ENCODE measurements around the gene RPL6. TPM values are rescaled to one million over a fixed set of nuclear protein-coding genes. Genes with fewer than 3 reads are reported as not detected.

The RPL6 gene
- total RNA-seq, 1 donor from 2014 or later, result 1,081 TPM

- intact Hi-C loops (cut with DNase I), result no loop called here
- H3K36me3 ChIP-seq, result no peaks in the 10 kb centered on the region
- H3K4me1 ChIP-seq, result peaks cover 39% of the 10 kb centered on the region
- no peak overlapping the region for H3K27ac ChIP-seq
- DNase-seq (ENCODE audit: extremely low spot score in 2 of 2), result no peak
- H3K4me3 ChIP-seq, result no peak overlapping the region
- TF ChIP-seq POLR2AphosphoS5 (IDR thresholded peaks at IDR 0.05; ENCODE audit: insufficient read depth in 1 of 2, low read depth in 1 of 2), result no peak
- no peak for TF ChIP-seq POLR2A (IDR thresholded peaks at IDR 0.05)
- TF ChIP-seq CTCF (IDR thresholded peaks at IDR 0.05), result no peak
- H3K27me3 ChIP-seq, result no peaks in the 10 kb centered on the region
- H3K9me3 ChIP-seq, result no peaks in the 10 kb centered on the region
Observed at GRCh38 chr12:112425582-112426382, 16.4 kb upstream of the RPL6 start.

- intact Hi-C loops (cut with DNase I), result no loop called here
- Histone ChIP-seq H3K27me3 (no peaks in the 10 kb centered on the region), H3K4me3 (no peak overlapping the region), H3K9me3 (no peaks in the 10 kb centered on the region), H3K36me3 (no peaks in the 10 kb centered on the region), H3K27ac (no peak overlapping the region), H3K4me1 (peaks cover 53% of the 10 kb centered on the region)
- TF ChIP-seq POLR2AphosphoS5 (IDR thresholded peaks at IDR 0.05; ENCODE audit: insufficient read depth in 1 of 2, low read depth in 1 of 2) (no peak), CTCF (IDR thresholded peaks at IDR 0.05) (no peak), POLR2A (IDR thresholded peaks at IDR 0.05) (no peak)
- DNase-seq (ENCODE audit: extremely low spot score in 2 of 2), result no peak
Observed at GRCh38 chr12:112424126-112424525, 14.7 kb upstream of the RPL6 start.

- no peak overlapping the region for H3K4me3 ChIP-seq
- TF ChIP-seq POLR2A (IDR thresholded peaks at IDR 0.05) (no peak), POLR2AphosphoS5 (IDR thresholded peaks at IDR 0.05; ENCODE audit: insufficient read depth in 1 of 2, low read depth in 1 of 2) (no peak), CTCF (IDR thresholded peaks at IDR 0.05) (no peak)
- DNase-seq (ENCODE audit: extremely low spot score in 2 of 2), result no peak
- no peaks in the 10 kb centered on the region for H3K36me3 ChIP-seq
- H3K4me1 ChIP-seq, result peaks cover 61% of the 10 kb centered on the region
- peak overlapping the region; percentile 60 for H3K27ac ChIP-seq
- intact Hi-C loops (cut with DNase I), result no loop called here
- H3K9me3 ChIP-seq, result no peaks in the 10 kb centered on the region
- no peaks in the 10 kb centered on the region for H3K27me3 ChIP-seq
Observed at GRCh38 chr12:112422531-112422930, 13.1 kb upstream of the RPL6 start.

- Histone ChIP-seq H3K36me3 (no peaks in the 10 kb centered on the region), H3K27me3 (no peaks in the 10 kb centered on the region), H3K4me3 (no peak overlapping the region), H3K27ac (peak overlapping the region; percentile 99), H3K4me1 (peaks cover 64% of the 10 kb centered on the region), H3K9me3 (no peaks in the 10 kb centered on the region)
- intact Hi-C loops (cut with DNase I), result no loop called here
- no peak for TF ChIP-seq CTCF (IDR thresholded peaks at IDR 0.05)
- TF ChIP-seq POLR2A (IDR thresholded peaks at IDR 0.05), result no peak
- no peak for TF ChIP-seq POLR2AphosphoS5 (IDR thresholded peaks at IDR 0.05; ENCODE audit: insufficient read depth in 1 of 2, low read depth in 1 of 2)
- DNase-seq (ENCODE audit: extremely low spot score in 2 of 2), result no peak
Observed at GRCh38 chr12:112421363-112421762, 12.0 kb upstream of the RPL6 start.

GRCh38 chr12:112420740-112421139 is 11.3 kb upstream of the RPL6 start:
- intact Hi-C loops (cut with DNase I), result no loop called here
- TF ChIP-seq POLR2AphosphoS5 (IDR thresholded peaks at IDR 0.05; ENCODE audit: insufficient read depth in 1 of 2, low read depth in 1 of 2), result no peak
- no peak for TF ChIP-seq CTCF (IDR thresholded peaks at IDR 0.05)
- no peak for TF ChIP-seq POLR2A (IDR thresholded peaks at IDR 0.05)
- H3K27me3 ChIP-seq, result no peaks in the 10 kb centered on the region
- DNase-seq (ENCODE audit: extremely low spot score in 2 of 2), result no peak
- no peaks in the 10 kb centered on the region for H3K9me3 ChIP-seq
- H3K4me1 ChIP-seq, result peaks cover 64% of the 10 kb centered on the region
- no peaks in the 10 kb centered on the region for H3K36me3 ChIP-seq
- no peak overlapping the region for H3K4me3 ChIP-seq
- peak overlapping the region; percentile 99 for H3K27ac ChIP-seq

Measured in vagina (tissue), 2 donors.